HepG2 (cell line): ENCODE results near the gene DTNA. TPM values are rescaled to one million over a fixed set of nuclear protein-coding genes. Genes with fewer than 3 reads are reported as not detected.

Experiments
- ATAC-seq: fragments of 200-7000 bp; cut with Tn5 transposase; 3 replicates; pipeline ENCODE4 v1.9.1; 2020; ENCODE audit warnings: mild to moderate bottlenecking, moderate library complexity
- BruUV-seq: library from RNA; stranded (reverse); fragments of 400-500 nt; replicated peaks from 2 replicates; lab custom pipeline; 2021; lab: Mats Ljungman, UMichigan
- CTCF ChIA-PET: fragments of 300-600 bp; formaldehyde crosslinking; extraction: SDS; loops from one replicate; lab custom pipeline; 2021; ENCODE audit warnings: low total read pairs, inconsistent platforms, low intra/inter-chr PET ratio; lab: Yijun Ruan, JAX
- POLR2A ChIA-PET: fragments of 350-600 bp; sonication (Branson Sonifier 250); formaldehyde crosslinking; loops from one replicate; lab custom pipeline; 2020; ENCODE audit warnings: antibody characterized with exemption, inconsistent platforms; lab: Yijun Ruan, JAX
- DNase-seq: peaks from one replicate; pipeline ENCODE4 v3.0.0-alpha.2; 2015; ENCODE audit warnings: low spot score
- FAIRE-seq: peaks from 3 replicates; lab custom pipeline; 2011; peaks lifted over from hg19 to GRCh38; lab: Jason Lieb, UNC
- H2AFZ ChIP-seq: one replicate; pipeline ENCODE4 v1.6.1; 2011; ENCODE audit warnings: low read length, inconsistent platforms
- H3K27ac ChIP-seq: fragments of 300-600 bp; 3 replicates; pipeline ENCODE4 v1.8.0; 2011; ENCODE audit warnings: mixed run types, mild to moderate bottlenecking, mixed read lengths, low read length, inconsistent platforms; ENCODE audit not compliant: insufficient read depth; ENCODE audit errors: extremely low read length
- H3K27me3 ChIP-seq, 2 experiments: fragments of 200-600 bp in 1 of 2; 2 replicates in 1 of 2; 3 replicates in 1 of 2; pipeline versions ENCODE4 v1.6.0 to v1.8.0; 2011; ENCODE audit warnings: low read length in 2 of 2, mild to moderate bottlenecking in 2 of 2, moderate library complexity in 2 of 2, inconsistent platforms in 1 of 2; ENCODE audit not compliant: insufficient read depth in 2 of 2, control insufficient read depth in 1 of 2
- H3K36me3 ChIP-seq, 2 experiments: fragments of 200-600 bp in 1 of 2; replicated peaks in 1 of 2; 2 replicates in 1 of 2; 3 replicates in 1 of 2; pipeline versions ENCODE4 v1.5.1 to v1.8.0; 2011; ENCODE audit warnings: low read length in 2 of 2, inconsistent platforms in 1 of 2; ENCODE audit not compliant: insufficient read depth in 2 of 2, control insufficient read depth in 1 of 2
- H3K4me1 ChIP-seq: 2 replicates; pipeline ENCODE4 v1.5.1; 2012; ENCODE audit warnings: low read length, inconsistent platforms; ENCODE audit not compliant: insufficient read depth
- H3K4me2 ChIP-seq: 2 replicates; pipeline ENCODE4 v1.6.0; 2011; ENCODE audit warnings: low read depth, low read length, inconsistent platforms
- H3K4me3 ChIP-seq, 3 experiments: fragments of 200-600 bp in 1 of 3; sonication (generic), shearing (Covaris generic) in 1 of 3; replicated peaks in 1 of 3; 2 replicates each; pipeline ENCODE4 v1.5.1; 2011 to 2016; ENCODE audit warnings: low read length in 3 of 3, inconsistent platforms in 2 of 3, low read depth in 2 of 3, mild to moderate bottlenecking in 2 of 3, control low read depth in 1 of 3, mixed read lengths in 1 of 3; ENCODE audit not compliant: insufficient read depth in 1 of 3
- H3K79me2 ChIP-seq: one replicate; pipeline ENCODE4 v1.6.1; 2011; ENCODE audit warnings: low read length, inconsistent platforms; ENCODE audit not compliant: insufficient read depth
- H3K9ac ChIP-seq: 2 replicates; pipeline ENCODE4 v1.6.0; 2011; ENCODE audit warnings: mild to moderate bottlenecking, low read depth, low read length, inconsistent platforms; ENCODE audit not compliant: insufficient read depth
- H3K9me3 ChIP-seq: 2 replicates; pipeline ENCODE4 v1.5.1; 2012; ENCODE audit warnings: mild to moderate bottlenecking, low read length
- H4K20me1 ChIP-seq: 2 replicates; pipeline ENCODE4 v1.6.0; 2011; ENCODE audit warnings: inconsistent platforms, mild to moderate bottlenecking, low read length, moderate library complexity; ENCODE audit not compliant: insufficient read depth
- BORCS8-MEF2B ChIP-seq: sonication (generic); formaldehyde crosslinking; IDR thresholded peaks from 2 replicates; pipeline ENCODE4 v1.8.0; 2022; ENCODE audit warnings: mild to moderate bottlenecking, missing genetic modification reagents
- CAMTA2 ChIP-seq: sonication (generic); formaldehyde crosslinking; IDR thresholded peaks from 2 replicates; pipeline ENCODE4 v1.4.0; 2020; ENCODE audit warnings: mild to moderate bottlenecking, missing genetic modification reagents, borderline replicate concordance
- JUN ChIP-seq: sonication (generic); formaldehyde crosslinking; IDR thresholded peaks from 2 replicates; pipeline ENCODE4 v1.4.0; 2020; ENCODE audit warnings: mild to moderate bottlenecking, missing genetic modification reagents
- KLF6 ChIP-seq: IDR thresholded peaks from 2 replicates; pipeline ENCODE4 v1.8.0; 2016; ENCODE audit warnings: missing biosample characterization, missing genetic modification reagents
- NONO ChIP-seq, 2 experiments: fragments of 450-650 bp in 1 of 2; sonication (generic) in 1 of 2; formaldehyde crosslinking in 1 of 2; IDR thresholded peaks in 1 of 2; conservative IDR thresholded peaks in 1 of 2; 2 replicates each; pipeline versions ENCODE4 v1.6.1 to v1.8.0; 2017 to 2022; ENCODE audit warnings: mild to moderate bottlenecking in 1 of 2, missing genetic modification reagents in 1 of 2, moderate library complexity in 1 of 2
- RXRB ChIP-seq: IDR thresholded peaks from 2 replicates; pipeline ENCODE4 v1.6.1; 2016; ENCODE audit warnings: borderline replicate concordance, missing genetic modification reagents, missing compliant biosample characterization
- ZIK1 ChIP-seq: sonication (generic); formaldehyde crosslinking; IDR thresholded peaks from 2 replicates; pipeline ENCODE4 v1.5.0; 2020; ENCODE audit warnings: mild to moderate bottlenecking, low read depth, missing genetic modification reagents, borderline replicate concordance
- ZNF256 ChIP-seq: sonication (generic); formaldehyde crosslinking; conservative IDR thresholded peaks from 2 replicates; pipeline ENCODE4 v1.4.0; 2020; ENCODE audit warnings: missing genetic modification reagents
- WGBS: methylation state at CpG from one replicate; pipeline ENCODE4 v1.1.6; 2017; ENCODE audit warnings: low lambda C conversion rate; 5-methylcytosine and 5-hydroxymethylcytosine counted together
- in situ Hi-C: cut with HindIII; loops from 2 replicates; pipeline ENCODE4 v1.10.0; 2017; ENCODE audit warnings: low pct_unique_long_range_greater_than_20kb; ENCODE audit not compliant: extremely low pct_ligation_motif_present
- intact Hi-C: fragments of 100-400 bp; cut with micrococcal nuclease; formaldehyde crosslinking; loops from one replicate; pipeline ENCODE4 v1.10.0; 2022; ENCODE audit not compliant: unreplicated experiment
- polyA plus RNA-seq, 8 experiments: library from polyadenylated mRNA; depleted of rRNA in 3 of 8; stranded (reverse) in 7 of 8; unstranded in 1 of 8; fragments of >200 nt; fragmentation: Illumina TruSeq in 4 of 8; extraction: Trizol in 4 of 8; gene quantifications; 2 replicates each; pipeline versions ENCODE4 v1.2.1 to v1.2.3, GENCODE V29; 2011 to 2016; ENCODE audit warnings: low read depth in 4 of 8, missing spikeins in 1 of 8, mixed read lengths in 1 of 8; ENCODE audit not compliant: insufficient read depth in 1 of 8
- total RNA-seq, 5 experiments: library from RNA; depleted of rRNA; stranded (reverse); fragments of >200 nt; fragmentation: Illumina TruSeq; extraction: Trizol; gene quantifications; 2 replicates each; pipeline ENCODE4 v1.2.3, GENCODE V29; 2016; ENCODE audit warnings: low read depth in 1 of 5
- TF ChIP-seq, protein P1 (sequence below): sonication (generic); formaldehyde crosslinking; IDR thresholded peaks from 2 replicates; pipeline ENCODE4 v1.5.0; 2020; ENCODE audit warnings: missing genetic modification reagents

DTNA gene
- total and polyA plus RNA-seq, 2 of the 13 experiments (the other 11 are each of a cell fraction or from before 2014, with no cell fraction given) = 8.5 to 29.0 TPM

DNA sequence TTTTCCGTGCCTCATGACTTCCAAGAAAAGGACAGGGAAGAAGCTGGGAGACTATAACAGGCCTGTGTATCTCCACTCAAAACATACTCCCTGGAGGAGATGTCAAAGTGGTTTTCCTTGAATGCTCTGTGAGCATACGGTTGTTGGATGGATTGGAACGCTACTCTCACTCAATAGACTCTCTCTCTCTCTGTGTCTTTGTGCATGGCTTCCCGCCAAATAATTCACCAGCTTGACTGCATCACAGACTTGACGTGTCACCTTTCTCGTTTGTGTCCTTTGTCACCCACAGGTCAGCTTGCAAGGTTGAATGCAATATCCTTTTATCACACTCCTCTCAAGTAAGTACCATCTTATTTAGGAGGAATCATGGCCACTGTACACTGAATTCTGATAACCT lies 174.3 kb downstream of the DTNA start:
- in situ Hi-C loops = loop anchor here (5.0 kb wide), 1 partner anchor 258 kb away; no protein-coding TSS in a partner anchor
- intact Hi-C loops = loop anchor here (5.0 kb wide), 1 partner anchor 43 kb away; no protein-coding TSS in a partner anchor
- BruUV-seq = no TSS peak
- no peaks in the 10 kb centered on the region for H4K20me1 ChIP-seq
- 95% methylated on average over 6 of the region's 6 CpGs for WGBS
- H3K4me2 ChIP-seq = no peak overlapping the region
- TF ChIP-seq CAMTA2 = no peak
- no peak for TF ChIP-seq BORCS8-MEF2B (CRISPR knock-in tag)
- no peak for TF ChIP-seq NONO (IDR thresholded peaks at IDR 0.05)
- TF ChIP-seq NONO (CRISPR knock-in tag; conservative IDR thresholded peaks at IDR 0.05) = no peak
- TF ChIP-seq, protein P1, sequence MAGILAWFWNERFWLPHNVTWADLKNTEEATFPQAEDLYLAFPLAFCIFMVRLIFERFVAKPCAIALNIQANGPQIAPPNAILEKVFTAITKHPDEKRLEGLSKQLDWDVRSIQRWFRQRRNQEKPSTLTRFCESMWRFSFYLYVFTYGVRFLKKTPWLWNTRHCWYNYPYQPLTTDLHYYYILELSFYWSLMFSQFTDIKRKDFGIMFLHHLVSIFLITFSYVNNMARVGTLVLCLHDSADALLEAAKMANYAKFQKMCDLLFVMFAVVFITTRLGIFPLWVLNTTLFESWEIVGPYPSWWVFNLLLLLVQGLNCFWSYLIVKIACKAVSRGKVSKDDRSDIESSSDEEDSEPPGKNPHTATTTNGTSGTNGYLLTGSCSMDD (CRISPR knock-in tag) = no peak
- no peak for TF ChIP-seq KLF6 (CRISPR knock-in tag)
- no peak for TF ChIP-seq ZIK1 (CRISPR knock-in tag)
- no peak for TF ChIP-seq JUN (CRISPR knock-in tag)
- no peak for TF ChIP-seq RXRB (CRISPR knock-in tag)
- TF ChIP-seq ZNF256 = no peak
- H3K4me1 ChIP-seq = peaks cover 29% of the 10 kb centered on the region
- no peaks in the 10 kb centered on the region for H3K27me3 ChIP-seq
- ATAC-seq (no peak), FAIRE-seq (no peak), DNase-seq (no peak)
- ChIA-PET POLR2A (no interaction called here), CTCF (no interaction called here)
- no peak overlapping the region for H3K9ac ChIP-seq
- no peak overlapping the region for H3K4me3 ChIP-seq
- H3K9me3 ChIP-seq = no peaks in the 10 kb centered on the region
- no peak overlapping the region for H3K27ac ChIP-seq
- no peaks in the 10 kb centered on the region for H3K79me2 ChIP-seq
- no peak overlapping the region for H2AFZ ChIP-seq
- H3K36me3 ChIP-seq = peaks cover 2 to 3% of the 10 kb centered on the region in 2 experiments; a peak in 2 of 5 replicates
